ENCODE results near the gene GRIN1. TPM values are rescaled to one million over a fixed set of nuclear protein-coding genes. Genes with fewer than 3 reads are reported as not detected.

The GRIN1 gene
- total and polyA plus RNA-seq, 2 of the 13 experiments (the other 11 are each of a cell fraction or from before 2014, with no cell fraction given): 0.13 TPM; not detected in 1

- TF ChIP-seq, protein P1, sequence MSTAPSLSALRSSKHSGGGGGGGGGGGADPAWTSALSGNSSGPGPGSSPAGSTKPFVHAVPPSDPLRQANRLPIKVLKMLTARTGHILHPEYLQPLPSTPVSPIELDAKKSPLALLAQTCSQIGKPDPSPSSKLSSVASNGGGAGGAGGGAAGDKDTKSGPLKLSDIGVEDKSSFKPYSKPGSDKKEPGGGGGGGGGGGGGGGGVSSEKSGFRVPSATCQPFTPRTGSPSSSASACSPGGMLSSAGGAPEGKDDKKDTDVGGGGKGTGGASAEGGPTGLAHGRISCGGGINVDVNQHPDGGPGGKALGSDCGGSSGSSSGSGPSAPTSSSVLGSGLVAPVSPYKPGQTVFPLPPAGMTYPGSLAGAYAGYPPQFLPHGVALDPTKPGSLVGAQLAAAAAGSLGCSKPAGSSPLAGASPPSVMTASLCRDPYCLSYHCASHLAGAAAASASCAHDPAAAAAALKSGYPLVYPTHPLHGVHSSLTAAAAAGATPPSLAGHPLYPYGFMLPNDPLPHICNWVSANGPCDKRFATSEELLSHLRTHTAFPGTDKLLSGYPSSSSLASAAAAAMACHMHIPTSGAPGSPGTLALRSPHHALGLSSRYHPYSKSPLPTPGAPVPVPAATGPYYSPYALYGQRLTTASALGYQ (CRISPR knock-in tag; IDR thresholded peaks at IDR 0.05): no peak
- TF ChIP-seq CREB3 (CRISPR knock-in tag; IDR thresholded peaks at IDR 0.05) (no peak), CCDC6 (CRISPR knock-in tag; IDR thresholded peaks at IDR 0.05) (no peak), ZNF563 (CRISPR knock-in tag; IDR thresholded peaks at IDR 0.05) (no peak), ZNF138 (CRISPR knock-in tag; IDR thresholded peaks at IDR 0.05; ENCODE audit: low read depth) (no peak), ZNF550 (CRISPR knock-in tag; IDR thresholded peaks at IDR 0.05; ENCODE audit: borderline replicate concordance) (no peak), SMARCC2 (IDR thresholded peaks at IDR 0.05) (no peak), ZHX1 (CRISPR knock-in tag; IDR thresholded peaks at IDR 0.05; ENCODE audit: low read depth) (no peak), TCF12 (IDR thresholded peaks at IDR 0.05) (no peak), TCF12 (CRISPR knock-in tag; IDR thresholded peaks at IDR 0.05) (no peak), PHF5A (CRISPR knock-in tag; IDR thresholded peaks at IDR 0.05; ENCODE audit: low read depth, unreplicated experiment) (no peak), POLR2A (IDR thresholded peaks at IDR 0.05; ENCODE audit: insufficient read depth in 1 of 2, low read depth in 2 of 2, low read length in 2 of 2) (no peak), ZNF350 (CRISPR knock-in tag; IDR thresholded peaks at IDR 0.05; ENCODE audit: borderline replicate concordance, low read depth) (no peak), TAF1 (CRISPR knock-in tag; IDR thresholded peaks at IDR 0.05) (no peak), TIGD3 (CRISPR knock-in tag; IDR thresholded peaks at IDR 0.05; ENCODE audit: borderline replicate concordance) (no peak), HNRNPK (IDR thresholded peaks at IDR 0.05; ENCODE audit: low read depth, low read length, poor library complexity, severe bottlenecking) (no peak), DR1 (CRISPR knock-in tag; IDR thresholded peaks at IDR 0.05) (no peak), GPN1 (CRISPR knock-in tag; IDR thresholded peaks at IDR 0.05; ENCODE audit: borderline replicate concordance) (no peak)
- TF ChIP-seq, protein P2, sequence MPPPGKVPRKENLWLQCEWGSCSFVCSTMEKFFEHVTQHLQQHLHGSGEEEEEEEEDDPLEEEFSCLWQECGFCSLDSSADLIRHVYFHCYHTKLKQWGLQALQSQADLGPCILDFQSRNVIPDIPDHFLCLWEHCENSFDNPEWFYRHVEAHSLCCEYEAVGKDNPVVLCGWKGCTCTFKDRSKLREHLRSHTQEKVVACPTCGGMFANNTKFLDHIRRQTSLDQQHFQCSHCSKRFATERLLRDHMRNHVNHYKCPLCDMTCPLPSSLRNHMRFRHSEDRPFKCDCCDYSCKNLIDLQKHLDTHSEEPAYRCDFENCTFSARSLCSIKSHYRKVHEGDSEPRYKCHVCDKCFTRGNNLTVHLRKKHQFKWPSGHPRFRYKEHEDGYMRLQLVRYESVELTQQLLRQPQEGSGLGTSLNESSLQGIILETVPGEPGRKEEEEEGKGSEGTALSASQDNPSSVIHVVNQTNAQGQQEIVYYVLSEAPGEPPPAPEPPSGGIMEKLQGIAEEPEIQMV (CRISPR knock-in tag; IDR thresholded peaks at IDR 0.05; ENCODE audit: low read depth): no peak
- TF ChIP-seq, protein P3, sequence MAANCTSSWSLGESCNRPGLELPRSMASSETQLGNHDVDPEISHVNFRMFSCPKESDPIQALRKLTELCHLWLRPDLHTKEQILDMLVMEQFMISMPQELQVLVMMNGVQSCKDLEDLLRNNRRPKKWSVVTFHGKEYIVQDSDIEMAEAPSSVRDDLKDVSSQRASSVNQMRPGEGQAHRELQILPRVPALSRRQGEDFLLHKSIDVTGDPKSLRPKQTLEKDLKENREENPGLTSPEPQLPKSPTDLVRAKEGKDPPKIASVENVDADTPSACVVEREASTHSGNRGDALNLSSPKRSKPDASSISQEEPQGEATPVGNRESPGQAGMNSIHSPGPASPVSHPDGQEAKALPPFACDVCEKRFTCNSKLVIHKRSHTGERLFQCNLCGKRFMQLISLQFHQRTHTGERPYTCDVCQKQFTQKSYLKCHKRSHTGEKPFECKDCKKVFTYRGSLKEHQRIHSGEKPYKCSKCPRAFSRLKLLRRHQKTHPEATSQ (CRISPR knock-in tag; IDR thresholded peaks at IDR 0.05; ENCODE audit: borderline replicate concordance): no peak
Measured at GRCh38 chr9:137201205-137201868, 62.4 kb downstream of the GRIN1 start (continued).

Measured in HepG2 (cell line).